Pancreas (tissue), 10 donors: ENCODE data around the gene ARID3A. TPM values are rescaled to one million over a fixed set of nuclear protein-coding genes. Genes with fewer than 3 reads are reported as not detected.

Source experiments
- ATAC-seq, 4 donors: fragments of 200-7000 bp; cut with Tn5 transposase; one replicate each; pipeline versions ENCODE4 v1.8.0 to v1.9.1; 2020; ENCODE audit warnings: mild to moderate bottlenecking in 4 of 4, moderate library complexity in 4 of 4
- DNase-seq, 6 donors: peaks; one replicate each; pipeline ENCODE4 v3.0.0-alpha.2; 2020
- FAIRE-seq: peaks from 2 replicates; lab custom pipeline; 2012; peaks lifted over from hg19 to GRCh38; lab: Jason Lieb, UNC
- H3K27ac ChIP-seq, 4 donors: fragments of 200-600 bp; sonication (generic); 1 replicate in 3 of 4; 2 replicates in 1 of 4; pipeline versions ENCODE4 v1.5.0 to v1.8.0; 2020
- H3K27me3 ChIP-seq, 4 donors: fragments of 200-600 bp; one replicate each; pipeline ENCODE4 v1.8.0; 2021
- H3K36me3 ChIP-seq, 3 donors: fragments of 200-600 bp; sonication (generic) in 1 of 3; one replicate each; pipeline versions ENCODE4 v1.5.0 to v1.8.0; 2020 to 2021
- H3K4me1 ChIP-seq, 3 donors: fragments of 200-600 bp; one replicate each; pipeline ENCODE4 v1.8.0; 2021
- H3K4me3 ChIP-seq, 4 donors: fragments of 200-600 bp; sonication (generic) in 2 of 4; one replicate each; pipeline versions ENCODE4 v1.5.0 to v1.8.0; 2020 to 2021
- H3K9me3 ChIP-seq, 4 donors: fragments of 200-600 bp; one replicate each; pipeline ENCODE4 v1.8.0; 2021
- CTCF ChIP-seq, 4 donors: fragments of 200-600 bp; sonication (generic) in 3 of 4; IDR thresholded peaks; one replicate each; pipeline versions ENCODE4 v1.5.0 to v1.8.0; 2021; ENCODE audit warnings: antibody characterized with exemption in 4 of 4
- WGBS, 2 donors: extraction: QIAGEN DNeasy Blood & Tissue Kit; methylation state at CpG; one replicate each; pipeline ENCODE4 v1.1.7; 2013; 5-methylcytosine and 5-hydroxymethylcytosine counted together
- intact Hi-C, 3 donors: fragments of 100-400 bp; cut with DNase I; formaldehyde crosslinking; loops; one replicate each; pipeline versions ENCODE4 v1.11.1 to v1.14.2; 2022
- polyA plus RNA-seq, 2 donors: library from polyadenylated mRNA; stranded (reverse); fragments of 200-250 nt; gene quantifications; one replicate each; pipeline ENCODE4 v1.2.3, GENCODE V29; 2013
- total RNA-seq, 6 donors: library from RNA; stranded (reverse); fragmentation: NEBNext Ultra II Directional in 4 of 6; extraction: Animal tissue kit (Norgen Biotek cat#: 25700) in 4 of 6; gene quantifications; one replicate each; pipeline versions ENCODE4 v1.2.1 to v1.2.4, GENCODE V29; 2021 to 2023
- donor health status: healthy with polysubstance abuse.
- donor health status: DM: no; HTN: no; CAD: no; lungs with moderate emphysema.
- donor health status: DM: no; HTN: no; CAD: no.
- donor health status: control.
- donor health status: control.
- donor health status: Bipolar disorder and iron deficiency.
- donor health status: DM: yes; HTN: yes; CAD: no.
- donor health status: DM: no; HTN: no; CAD: no.
- donor health status: DM: no; HTN: no; CAD: no.
- donor health status: DM: yes; HTN: yes; CAD: no.

The ARID3A gene
- total and polyA plus RNA-seq, 8 donors = 4.6 to 8.5 (median 7.1) TPM

GRCh38 chr19:994516-994915 is 68.7 kb downstream of the ARID3A start:
- no peaks in the 10 kb centered on the region for H3K36me3 ChIP-seq
- H3K9me3 ChIP-seq = no peaks in the 10 kb centered on the region
- DNase-seq (peak in 2 of 6 donors; percentile 27 to 75), FAIRE-seq (no peak), ATAC-seq (no peak)
- H3K4me1 ChIP-seq = no peaks in the 10 kb centered on the region
- WGBS, 2 donors = 91 to 95% methylated on average over 18 of the region's 18 CpGs
- TF ChIP-seq CTCF (IDR thresholded peaks at IDR 0.05) = no peak
- H3K27ac ChIP-seq = no peak overlapping the region
- H3K4me3 ChIP-seq = no peak overlapping the region
- intact Hi-C loops = no loop called here
- H3K27me3 ChIP-seq = peaks cover 0 to 11% (median 0%) of the 10 kb centered on the region in 4 donors

- peak in 3 of 6 donors; percentile 33 to 88 (median 42) for DNase-seq
Measured at GRCh38 chr19:995051-995827, 69.4 kb downstream of the ARID3A start.

GRCh38 chr19:996051-996838 is 70.4 kb downstream of the ARID3A start:
- H3K9me3 ChIP-seq = no peaks in the 10 kb centered on the region
- DNase-seq (peak in 2 of 6 donors; percentile 41 to 80), FAIRE-seq (no peak), ATAC-seq (peak in 3 of 4 donors; percentile 40 to 49 (median 42))
- WGBS, 2 donors = 7% methylated on average over 57 to 64 of the region's 64 CpGs
- H3K27me3 ChIP-seq = peaks cover 0 to 16% (median 2%) of the 10 kb centered on the region in 4 donors
- peak overlapping the region in 1 of 4 donors; percentile 12 for H3K4me3 ChIP-seq
- no peaks in the 10 kb centered on the region for H3K4me1 ChIP-seq
- TF ChIP-seq CTCF (IDR thresholded peaks at IDR 0.05) = no peak
- H3K27ac ChIP-seq = no peak overlapping the region
- intact Hi-C loops = no loop called here
- H3K36me3 ChIP-seq = no peaks in the 10 kb centered on the region

More at GRCh38 chr19:995051-995827, 69.4 kb downstream of the ARID3A start:
- 55 to 61% methylated on average over 26 of the region's 26 CpGs for WGBS, 2 donors
- Histone ChIP-seq H3K36me3 (no peaks in the 10 kb centered on the region), H3K27me3 (peaks cover 0 to 11% (median 0%) of the 10 kb centered on the region in 4 donors), H3K9me3 (no peaks in the 10 kb centered on the region), H3K27ac (peak overlapping the region in 1 of 4 donors; percentile 11), H3K4me3 (no peak overlapping the region), H3K4me1 (no peaks in the 10 kb centered on the region)
- ATAC-seq (peak in 3 of 4 donors; percentile 12 to 57 (median 39)), FAIRE-seq (no peak)
- no peak for TF ChIP-seq CTCF (IDR thresholded peaks at IDR 0.05)
- intact Hi-C loops = no loop called here

DNA sequence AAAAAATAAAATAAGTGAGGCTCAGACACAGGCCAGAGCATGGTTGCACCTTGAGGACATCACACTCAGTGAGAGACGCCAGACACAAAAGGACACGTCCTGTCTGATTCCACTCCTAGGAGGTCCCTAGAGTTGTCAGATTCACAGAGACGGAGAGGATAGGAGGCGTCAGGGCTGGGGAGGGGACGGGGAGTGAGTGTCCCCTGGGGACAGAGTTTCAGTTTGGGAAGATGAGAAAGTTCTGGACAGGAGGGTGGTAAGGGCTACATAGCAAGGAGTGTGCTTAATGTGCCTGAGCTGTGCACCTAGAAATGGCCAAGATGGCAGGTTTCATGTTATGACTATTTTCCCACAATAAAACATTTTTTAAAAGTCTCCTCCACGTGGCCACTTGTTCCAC is 72.2 kb downstream of the ARID3A start:
- intact Hi-C loops = no loop called here
- FAIRE-seq = no peak
- peaks cover 0 to 16% (median 2%) of the 10 kb centered on the region in 4 donors for H3K27me3 ChIP-seq
- ATAC-seq = no peak
- WGBS, 2 donors = 18 to 27% methylated on average over 6 of the region's 6 CpGs
- no peak for DNase-seq
- H3K9me3 ChIP-seq = no peaks in the 10 kb centered on the region
- no peaks in the 10 kb centered on the region for H3K4me1 ChIP-seq
- no peak overlapping the region for H3K27ac ChIP-seq
- H3K4me3 ChIP-seq = no peak overlapping the region
- TF ChIP-seq CTCF (IDR thresholded peaks at IDR 0.05) = no peak
- no peaks in the 10 kb centered on the region for H3K36me3 ChIP-seq
